ENCODE data around the gene ZMYM4.

DNA sequence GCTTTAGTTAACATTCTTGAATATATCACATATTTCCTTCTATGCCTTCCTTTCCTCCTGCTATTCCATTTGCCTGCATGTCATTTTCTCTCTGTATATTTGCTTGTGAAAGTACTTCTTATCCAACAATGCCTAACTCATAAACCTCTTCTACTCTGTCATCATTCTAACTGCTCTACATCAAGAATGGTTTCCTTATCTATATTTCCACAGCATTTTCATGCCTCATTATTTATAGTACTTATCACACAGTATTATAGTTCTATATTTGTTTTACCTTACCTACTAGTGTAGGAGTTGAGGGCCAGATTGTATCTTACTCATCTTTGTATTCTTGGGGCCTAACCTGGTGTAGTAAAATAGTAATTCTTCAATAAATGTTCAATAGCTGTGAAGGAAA lies 91.5 kb downstream of the ZMYM4 start:
- TF ChIP-seq TAF1 (IDR thresholded peaks at IDR 0.05; ENCODE audit: low read depth) (no peak), EP300 (IDR thresholded peaks at IDR 0.05; ENCODE audit: borderline replicate concordance) (no peak), YY1 (IDR thresholded peaks at IDR 0.05; ENCODE audit: low read depth) (no peak), MAX (IDR thresholded peaks at IDR 0.05) (no peak), EGR1 (IDR thresholded peaks at IDR 0.05) (no peak), NFIC (IDR thresholded peaks at IDR 0.05) (no peak)

All from Ishikawa (cell line).